Vagina (tissue), 2 donors: ENCODE data around the gene MYLK. TPM values are rescaled to one million over a fixed set of nuclear protein-coding genes. Genes with fewer than 3 reads are reported as not detected.

Experiments used
- DNase-seq, 2 donors: peaks; one replicate each; pipeline ENCODE4 v3.0.0-alpha.2; 2017; ENCODE audit errors: extremely low spot score in 2 of 2
- H3K27ac ChIP-seq: fragments of 200-600 bp; sonication (generic); one replicate; pipeline ENCODE4 v1.5.1; 2019
- H3K27me3 ChIP-seq: fragments of 200-600 bp; sonication (generic); one replicate; pipeline ENCODE4 v1.5.1; 2019
- H3K36me3 ChIP-seq, 2 donors: fragments of 200-600 bp; sonication (generic); one replicate each; pipeline ENCODE4 v1.5.1; 2017 to 2019
- H3K4me1 ChIP-seq: fragments of 200-600 bp; sonication (generic); one replicate; pipeline ENCODE4 v1.5.1; 2019
- H3K4me3 ChIP-seq, 2 donors: fragments of 200-600 bp; sonication (generic); 1 replicate in 1 of 2; 2 replicates in 1 of 2; pipeline ENCODE4 v1.5.1; 2016 to 2019
- H3K9me3 ChIP-seq: fragments of 200-600 bp; sonication (generic); one replicate; pipeline ENCODE4 v1.5.1; 2019
- POLR2A ChIP-seq, 2 donors: fragments of 450-650 bp; IDR thresholded peaks; one replicate each; pipeline ENCODE4 v1.6.1; 2017; ENCODE audit warnings: antibody characterized with exemption in 2 of 2, mild to moderate bottlenecking in 2 of 2, moderate library complexity in 2 of 2
- POLR2AphosphoS5 ChIP-seq, 2 donors: sonication (generic); formaldehyde crosslinking; IDR thresholded peaks; one replicate each; pipeline ENCODE4 v1.9.0; 2017; ENCODE audit warnings: antibody characterized with exemption in 2 of 2, mild to moderate bottlenecking in 2 of 2, low read depth in 1 of 2; ENCODE audit not compliant: insufficient read depth in 1 of 2
- intact Hi-C: fragments of 100-400 bp; cut with DNase I; formaldehyde crosslinking; loops from one replicate; pipeline ENCODE4 v1.15.1; 2023
- total RNA-seq: library from RNA; depleted of rRNA; stranded (reverse); fragments of >200 nt; gene quantifications from one replicate; pipeline ENCODE4 v1.2.3, GENCODE V29; 2016
- TF ChIP-seq, protein P1 (sequence below), 3 experiments: fragments of 450-650 bp in 2 of 3; fragments of 200-600 bp in 1 of 3; sonication (generic) in 1 of 3; IDR thresholded peaks; one replicate each; pipeline ENCODE4 v1.5.1; 2017 to 2019; ENCODE audit warnings: antibody characterized with exemption in 3 of 3, mild to moderate bottlenecking in 2 of 3, moderate library complexity in 2 of 3

The MYLK gene
- total RNA-seq, 1 donor from 2014 or later = 352 TPM

GRCh38 chr3:123655400-123655799 is 228.7 kb downstream of the MYLK start:
- TF ChIP-seq POLR2A (IDR thresholded peaks at IDR 0.05) = no peak
- no peak for TF ChIP-seq POLR2AphosphoS5 (IDR thresholded peaks at IDR 0.05; ENCODE audit: insufficient read depth in 1 of 2, low read depth in 1 of 2)
- TF ChIP-seq, protein P1, sequence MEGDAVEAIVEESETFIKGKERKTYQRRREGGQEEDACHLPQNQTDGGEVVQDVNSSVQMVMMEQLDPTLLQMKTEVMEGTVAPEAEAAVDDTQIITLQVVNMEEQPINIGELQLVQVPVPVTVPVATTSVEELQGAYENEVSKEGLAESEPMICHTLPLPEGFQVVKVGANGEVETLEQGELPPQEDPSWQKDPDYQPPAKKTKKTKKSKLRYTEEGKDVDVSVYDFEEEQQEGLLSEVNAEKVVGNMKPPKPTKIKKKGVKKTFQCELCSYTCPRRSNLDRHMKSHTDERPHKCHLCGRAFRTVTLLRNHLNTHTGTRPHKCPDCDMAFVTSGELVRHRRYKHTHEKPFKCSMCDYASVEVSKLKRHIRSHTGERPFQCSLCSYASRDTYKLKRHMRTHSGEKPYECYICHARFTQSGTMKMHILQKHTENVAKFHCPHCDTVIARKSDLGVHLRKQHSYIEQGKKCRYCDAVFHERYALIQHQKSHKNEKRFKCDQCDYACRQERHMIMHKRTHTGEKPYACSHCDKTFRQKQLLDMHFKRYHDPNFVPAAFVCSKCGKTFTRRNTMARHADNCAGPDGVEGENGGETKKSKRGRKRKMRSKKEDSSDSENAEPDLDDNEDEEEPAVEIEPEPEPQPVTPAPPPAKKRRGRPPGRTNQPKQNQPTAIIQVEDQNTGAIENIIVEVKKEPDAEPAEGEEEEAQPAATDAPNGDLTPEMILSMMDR (IDR thresholded peaks at IDR 0.05) = no peak
- Histone ChIP-seq H3K4me3 (no peak overlapping the region), H3K4me1 (peaks cover 81% of the 10 kb centered on the region), H3K27ac (peak overlapping the region; percentile 86), H3K9me3 (no peaks in the 10 kb centered on the region), H3K36me3 (no peaks in the 10 kb centered on the region), H3K27me3 (no peaks in the 10 kb centered on the region)
- no peak for DNase-seq
- intact Hi-C loops = loop anchor here (5.0 kb wide), 1 partner anchor 37 kb away; no protein-coding TSS in a partner anchor

- no peaks in the 10 kb centered on the region for H3K9me3 ChIP-seq
- H3K27ac ChIP-seq = peak overlapping the region; percentile 81
- peaks cover 60% of the 10 kb centered on the region for H3K4me1 ChIP-seq
- TF ChIP-seq POLR2AphosphoS5 (IDR thresholded peaks at IDR 0.05; ENCODE audit: insufficient read depth in 1 of 2, low read depth in 1 of 2) = peak in 1 of 2 donors; percentile 62
- TF ChIP-seq, protein P1 (IDR thresholded peaks at IDR 0.05) = no peak
- TF ChIP-seq POLR2A (IDR thresholded peaks at IDR 0.05) = no peak
- H3K27me3 ChIP-seq = no peaks in the 10 kb centered on the region
- intact Hi-C loops = loop anchor here (5.0 kb wide), 2 partner anchors 49 to 69 kb away; no protein-coding TSS in a partner anchor
- DNase-seq = peak in 1 of 2 donors; percentile 93
- H3K36me3 ChIP-seq = no peaks in the 10 kb centered on the region
- no peak overlapping the region for H3K4me3 ChIP-seq
Measured at GRCh38 chr3:123653221-123653682, 230.9 kb downstream of the MYLK start.

DNA sequence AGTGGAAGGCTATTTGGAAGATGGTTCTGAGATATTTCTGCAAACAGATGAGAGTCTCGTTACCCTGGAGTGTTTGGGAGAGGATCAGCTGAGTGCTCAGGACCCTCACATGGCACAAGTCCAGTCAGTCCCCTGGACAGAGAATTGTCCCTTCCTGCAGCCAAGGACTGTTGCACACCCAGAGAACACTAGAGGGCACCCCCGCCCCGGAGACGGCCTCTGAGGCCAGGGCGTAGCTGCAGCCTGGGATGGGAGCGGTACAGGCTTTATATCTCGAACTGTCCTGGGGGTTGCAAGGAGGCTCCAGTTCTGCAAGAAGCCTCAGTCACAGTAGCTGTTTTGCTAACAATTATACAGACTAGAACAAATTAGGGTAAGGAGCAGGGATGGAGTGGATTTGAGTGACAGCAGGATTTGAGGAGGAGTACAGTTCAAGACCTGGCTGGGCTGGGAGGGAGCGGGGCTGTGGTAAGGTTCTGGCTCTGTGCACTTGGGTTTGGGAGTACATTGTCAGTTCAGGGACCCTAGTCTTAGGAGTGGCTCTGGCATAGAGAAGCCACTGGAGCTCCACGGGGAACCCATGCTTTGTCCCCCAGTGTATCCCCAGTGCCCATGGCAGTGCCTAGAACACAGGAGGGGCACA is 231.7 kb downstream of the MYLK start:
- H3K27me3 ChIP-seq = no peaks in the 10 kb centered on the region
- H3K36me3 ChIP-seq = no peaks in the 10 kb centered on the region
- intact Hi-C loops = loop anchor here (5.0 kb wide), 2 partner anchors 50 to 70 kb away; no protein-coding TSS in a partner anchor
- H3K4me1 ChIP-seq = peaks cover 52% of the 10 kb centered on the region
- peak overlapping the region; percentile 81 for H3K27ac ChIP-seq
- DNase-seq = no peak
- H3K9me3 ChIP-seq = no peaks in the 10 kb centered on the region
- H3K4me3 ChIP-seq = no peak overlapping the region
- peak in 1 of 2 donors; percentile 8 for TF ChIP-seq POLR2AphosphoS5 (IDR thresholded peaks at IDR 0.05; ENCODE audit: insufficient read depth in 1 of 2, low read depth in 1 of 2)
- TF ChIP-seq, protein P1 (IDR thresholded peaks at IDR 0.05) = peak; percentile 72 to 88 (median 79)
- no peak for TF ChIP-seq POLR2A (IDR thresholded peaks at IDR 0.05)

DNA sequence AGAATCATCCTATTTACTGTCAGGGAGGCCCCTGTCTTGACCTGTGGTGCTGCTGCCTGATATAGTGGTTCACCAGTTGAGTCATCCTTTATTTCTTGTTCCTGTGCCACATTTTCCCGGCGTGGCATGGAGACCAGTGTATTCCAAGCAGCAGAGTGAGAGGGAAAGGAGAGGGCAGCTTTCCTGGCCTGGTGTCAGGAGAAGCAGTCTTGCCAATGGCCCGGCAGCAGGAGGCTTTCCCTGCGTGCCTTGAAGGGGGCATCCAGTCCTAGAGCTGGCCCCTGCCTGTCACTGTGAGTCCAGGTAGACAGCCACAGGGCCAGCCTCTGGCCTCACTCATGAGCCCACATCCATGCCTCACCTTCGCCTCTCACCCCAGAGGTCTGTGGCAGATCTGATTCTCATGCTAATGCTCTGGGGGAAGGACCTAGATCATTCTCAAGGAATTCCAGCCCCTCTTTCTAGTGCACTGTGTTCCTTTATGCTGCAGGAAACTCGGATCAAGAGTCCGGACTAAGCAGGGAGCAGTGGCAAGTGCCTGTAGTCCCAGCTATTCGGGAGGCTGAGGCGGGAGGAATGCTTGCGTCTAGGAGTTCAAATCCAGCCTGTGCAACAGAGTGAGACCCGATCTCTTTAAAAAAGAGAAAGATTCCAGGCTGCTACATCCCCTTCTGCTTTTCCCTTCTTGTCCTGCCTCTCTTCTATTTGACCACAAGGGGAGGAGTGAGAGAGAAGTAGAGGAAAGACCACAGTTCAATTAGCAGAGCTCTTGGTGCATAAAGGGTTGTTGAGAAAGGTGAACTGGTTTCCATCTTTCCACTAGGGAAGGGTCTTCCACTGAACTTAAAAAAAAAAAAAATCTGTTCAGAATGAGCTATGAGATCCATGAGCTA is 232.4 kb downstream of the MYLK start:
- no peak for TF ChIP-seq POLR2A (IDR thresholded peaks at IDR 0.05)
- no peak for TF ChIP-seq POLR2AphosphoS5 (IDR thresholded peaks at IDR 0.05; ENCODE audit: insufficient read depth in 1 of 2, low read depth in 1 of 2)
- TF ChIP-seq, protein P1 (IDR thresholded peaks at IDR 0.05) = no peak
- no peaks in the 10 kb centered on the region for H3K27me3 ChIP-seq
- H3K36me3 ChIP-seq = peaks cover 0 to 7% of the 10 kb centered on the region in 2 donors
- H3K27ac ChIP-seq = no peak overlapping the region
- H3K4me3 ChIP-seq = no peak overlapping the region
- no peaks in the 10 kb centered on the region for H3K9me3 ChIP-seq
- intact Hi-C loops = loop anchor here (5.0 kb wide), 2 partner anchors 51 to 71 kb away; no protein-coding TSS in a partner anchor
- peaks cover 44% of the 10 kb centered on the region for H3K4me1 ChIP-seq
- DNase-seq = no peak
